Measurements from ENCODE around the gene TOP3A. TPM values are rescaled to one million over a fixed set of nuclear protein-coding genes. Genes with fewer than 3 reads are reported as not detected.
A peak's percentile ranks its signal among the peaks of the same experiment; 100 is the strongest.

Gene TOP3A
- total and polyA plus RNA-seq, 11 donors = 9.4 to 26.1 (median 12.8) TPM

- WGBS, 4 donors = 90 to 93% (median 91%) methylated on average over 6 of the region's 6 CpGs
- no peak for TF ChIP-seq POLR2A (IDR thresholded peaks at IDR 0.05)
- no peak for TF ChIP-seq CTCF (IDR thresholded peaks at IDR 0.05)
- Histone ChIP-seq H3K9me3 (no peaks in the 10 kb centered on the region), H3K27me3 (no peaks in the 10 kb centered on the region), H3K4me3 (no peak overlapping the region), H3K4me1 (peaks cover 0 to 8% (median 0%) of the 10 kb centered on the region in 12 donors), H3K36me3 (peaks cover 0 to 99% (median 96%) of the 10 kb centered on the region in 9 donors), H3K27ac (no peak overlapping the region)
- DNase-seq (no peak), ATAC-seq (no peak)
- intact Hi-C loops (cut with DNase I) = no loop called here
Measured at GRCh38 chr17:18281788-18282187, 33.0 kb downstream of the TOP3A start.

GRCh38 chr17:18280766-18281371 lies 33.9 kb downstream of the TOP3A start:
- intact Hi-C loops (cut with DNase I) = no loop called here
- no peaks in the 10 kb centered on the region for H3K27me3 ChIP-seq
- DNase-seq = no peak
- no peaks in the 10 kb centered on the region for H3K9me3 ChIP-seq
- WGBS, 4 donors = 48 to 62% (median 58%) methylated on average over 5 of the region's 5 CpGs
- ATAC-seq = peak in 1 of 4 donors; percentile 38
- H3K4me3 ChIP-seq = no peak overlapping the region
- TF ChIP-seq CTCF (IDR thresholded peaks at IDR 0.05) (no peak), POLR2A (IDR thresholded peaks at IDR 0.05) (no peak)
- no peak overlapping the region for H3K27ac ChIP-seq
- H3K4me1 ChIP-seq = peaks cover 0 to 8% (median 0%) of the 10 kb centered on the region in 12 donors
- peaks cover 0 to 100% (median 98%) of the 10 kb centered on the region in 9 donors for H3K36me3 ChIP-seq

GRCh38 chr17:18280249-18280648 lies 34.5 kb downstream of the TOP3A start:
- TF ChIP-seq POLR2A (IDR thresholded peaks at IDR 0.05) (no peak), CTCF (IDR thresholded peaks at IDR 0.05) (no peak)
- no peak for DNase-seq
- H3K9me3 ChIP-seq = no peaks in the 10 kb centered on the region
- no peak overlapping the region for H3K27ac ChIP-seq
- peaks cover 0 to 8% (median 0%) of the 10 kb centered on the region in 12 donors for H3K4me1 ChIP-seq
- H3K27me3 ChIP-seq = no peaks in the 10 kb centered on the region
- H3K4me3 ChIP-seq = no peak overlapping the region
- intact Hi-C loops (cut with DNase I) = no loop called here
- ATAC-seq = peak in 1 of 4 donors; percentile 10
- WGBS, 4 donors = 65 to 86% (median 84%) methylated on average over 3 to 4 of the region's 4 CpGs
- peaks cover 0 to 96% (median 93%) of the 10 kb centered on the region in 9 donors for H3K36me3 ChIP-seq

- WGBS, 4 donors = 85 to 89% (median 85%) methylated on average over 3 of the region's 3 CpGs
- Histone ChIP-seq H3K27me3 (no peaks in the 10 kb centered on the region), H3K4me3 (no peak overlapping the region), H3K9me3 (no peaks in the 10 kb centered on the region), H3K36me3 (peaks cover 0 to 94% (median 90%) of the 10 kb centered on the region in 9 donors), H3K27ac (no peak overlapping the region), H3K4me1 (peaks cover 0 to 8% (median 0%) of the 10 kb centered on the region in 12 donors)
- ATAC-seq = no peak
- no peak for DNase-seq
- intact Hi-C loops (cut with DNase I) = no loop called here
- TF ChIP-seq POLR2A (IDR thresholded peaks at IDR 0.05) (no peak), CTCF (IDR thresholded peaks at IDR 0.05) (no peak)
Measured at GRCh38 chr17:18278867-18279266, 35.9 kb downstream of the TOP3A start.
